Measurements from ENCODE around the gene HYOU1.

- peak in 1 of 5 experiments; percentile 26 for TF ChIP-seq CTCF (IDR thresholded peaks at IDR 0.05 in 4 of 5, conservative IDR thresholded peaks at IDR 0.05 in 1 of 5)
- peak; percentile 70 to 71 for TF ChIP-seq POLR2A (IDR thresholded peaks at IDR 0.05)
These were observed 10.6 kb upstream of the HYOU1 start, which contains the start of gene VPS11 for GRCh38 chr11:119067371-119068222.
